Kidney glomerular epithelial cell (primary cell): Measurements from ENCODE around the gene ZCCHC14.
A peak's percentile ranks its signal among the peaks of the same experiment; 100 is the strongest.
"Not testable (repeated sequence)": the region's sequence is repeated elsewhere in the genome, so short reads cannot be mapped to it uniquely, and the experiment has no call there.

Source experiments
- DNase-seq: peaks from one replicate; lab custom pipeline; 2025; lab: John Stamatoyannopoulos, UW

ZCCHC14 gene

DNA sequence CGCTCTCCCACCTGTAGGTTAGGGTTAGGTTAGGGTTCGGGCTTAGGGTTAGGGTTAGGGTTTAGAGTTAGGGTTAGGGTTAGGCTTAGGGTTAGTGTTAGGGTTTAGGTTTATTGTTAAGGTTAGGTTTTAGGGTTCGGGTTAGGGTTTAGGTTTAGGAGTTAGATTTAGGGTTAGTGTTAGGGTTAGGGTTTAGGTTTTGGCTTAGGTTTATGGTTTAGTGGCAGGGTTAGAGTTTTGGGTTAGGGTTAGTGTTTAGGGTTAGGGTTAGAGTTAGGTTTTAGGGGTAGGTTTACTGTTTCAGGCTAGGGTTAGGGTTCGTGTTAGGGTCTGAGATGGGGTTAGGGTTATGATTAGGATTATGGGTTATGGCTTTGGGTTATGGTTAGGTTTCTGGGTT lies 31.6 kb upstream of the ZCCHC14 start:
- no peak for DNase-seq

GRCh38 chr16:87523605-87524004 lies 30.8 kb upstream of the ZCCHC14 start:
- DNase-seq, result not testable (repeated sequence)

GRCh38 chr16:87521764-87522163 lies 28.9 kb upstream of the ZCCHC14 start:
- DNase-seq, result not testable (repeated sequence)

GRCh38 chr16:87519170-87519569 lies 26.3 kb upstream of the ZCCHC14 start:
- DNase-seq, result not testable (repeated sequence)

DNA sequence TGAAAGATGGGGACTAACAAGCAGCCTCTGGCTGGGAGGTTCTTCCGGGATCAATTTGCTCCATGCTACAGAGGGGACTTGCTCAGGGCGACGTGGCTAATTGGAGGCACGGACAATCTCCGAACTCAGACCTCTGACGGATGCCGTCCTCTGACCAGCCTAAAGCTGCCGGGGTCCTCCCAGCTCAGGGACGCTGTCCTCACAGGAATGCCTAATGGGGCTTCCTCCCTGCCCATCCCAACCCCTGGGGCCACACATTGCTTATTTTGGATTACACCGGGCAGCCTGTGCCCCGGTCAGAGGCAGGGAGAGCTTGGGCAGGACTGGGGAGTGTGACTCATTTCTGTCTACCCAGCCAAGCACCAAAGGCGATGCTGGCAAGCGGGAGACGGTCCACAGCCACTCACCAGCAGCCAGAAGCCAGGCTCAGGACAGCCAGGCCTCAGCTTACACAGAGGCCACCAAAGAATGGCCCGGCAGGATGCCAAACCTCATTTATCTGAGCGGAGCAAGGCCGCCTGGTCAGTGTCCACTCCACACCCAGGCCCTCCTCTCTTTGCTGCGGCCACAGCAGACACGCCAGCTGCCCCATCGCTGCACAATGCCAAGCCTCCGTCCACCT lies 25.7 kb upstream of the ZCCHC14 start:
- DNase-seq, result not testable (repeated sequence)

DNA sequence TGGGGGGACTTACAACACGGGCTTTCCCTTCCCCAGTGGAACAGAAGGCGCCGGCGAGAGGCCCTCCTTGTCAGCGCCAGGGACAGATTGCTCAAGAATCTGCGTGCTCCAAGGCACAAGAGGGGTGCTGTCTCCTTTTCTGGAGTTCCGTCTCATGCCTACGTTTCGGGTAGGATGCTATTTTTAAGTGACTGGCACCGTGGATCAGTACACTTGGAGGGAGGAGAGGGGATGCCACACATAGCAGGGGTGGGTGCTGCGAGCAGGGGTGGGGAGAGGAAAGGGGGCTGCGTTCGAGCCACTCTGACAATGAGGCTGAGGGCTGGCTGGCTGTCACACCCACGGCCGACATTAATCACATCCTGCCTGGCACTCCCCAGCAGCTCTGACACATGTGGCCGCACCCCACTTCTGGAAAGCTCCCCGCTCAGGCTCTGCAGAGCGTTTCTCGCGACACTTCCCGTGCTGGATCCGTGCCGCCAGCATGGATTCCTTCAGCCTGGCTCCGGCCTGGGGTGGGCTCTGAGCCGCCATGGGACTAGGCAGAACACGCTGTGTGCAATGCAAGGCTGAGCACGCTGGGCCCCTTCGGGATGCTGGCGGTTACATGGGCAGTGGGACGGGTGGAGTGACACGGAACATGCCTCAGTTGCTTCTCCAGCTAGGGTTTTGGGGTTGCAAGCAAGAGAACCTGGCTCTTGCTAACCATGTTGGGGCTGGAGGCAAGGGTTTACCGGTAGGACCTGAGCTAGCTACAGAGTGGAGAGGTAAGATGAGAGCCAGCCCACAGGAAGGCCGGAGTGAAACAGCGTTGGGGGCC lies 25.0 kb upstream of the ZCCHC14 start:
- not testable (repeated sequence) for DNase-seq

- no peak for DNase-seq
These were observed 23.5 kb upstream of the ZCCHC14 start for GRCh38 chr16:87516361-87516760.

GRCh38 chr16:87515475-87516330 lies 22.9 kb upstream of the ZCCHC14 start:
- DNase-seq, result no peak

- DNase-seq, result not testable (repeated sequence)
These were observed 17.0 kb upstream of the ZCCHC14 start for GRCh38 chr16:87509778-87510177.

DNA sequence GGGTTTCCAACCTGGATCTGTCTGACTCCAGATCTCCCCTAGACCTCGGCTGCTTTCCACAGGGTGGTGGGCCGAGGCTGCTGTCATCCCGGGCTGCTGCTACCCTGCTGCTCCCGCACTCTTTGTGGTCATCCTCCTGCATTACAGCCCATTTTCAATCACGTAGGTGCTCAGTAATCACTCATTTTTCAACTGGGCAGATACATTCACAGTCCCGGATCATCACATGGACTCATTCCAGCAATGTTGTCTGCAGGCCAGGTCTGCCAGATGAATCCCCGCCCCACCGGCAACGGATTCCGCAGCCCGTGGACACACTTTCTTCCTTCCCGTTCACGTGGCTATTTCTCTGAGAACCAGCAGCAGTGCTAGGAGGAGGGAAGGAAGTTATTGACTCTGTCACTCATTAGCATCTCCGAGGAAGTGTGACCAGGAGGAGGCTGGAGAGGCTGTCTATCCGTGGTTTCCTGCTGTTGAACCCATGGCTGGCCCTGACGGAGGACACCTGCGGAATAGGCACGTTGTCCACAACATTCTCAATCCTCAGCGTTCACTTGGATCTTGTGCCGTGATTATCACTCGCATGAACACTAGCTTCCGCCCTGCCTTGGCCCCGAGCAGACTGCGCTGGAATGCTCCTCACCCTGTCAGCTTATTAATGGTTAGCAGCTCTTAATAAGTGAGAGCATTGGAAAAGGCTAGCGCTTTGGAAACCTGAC lies 14.7 kb upstream of the ZCCHC14 start:
- no peak for DNase-seq

DNA sequence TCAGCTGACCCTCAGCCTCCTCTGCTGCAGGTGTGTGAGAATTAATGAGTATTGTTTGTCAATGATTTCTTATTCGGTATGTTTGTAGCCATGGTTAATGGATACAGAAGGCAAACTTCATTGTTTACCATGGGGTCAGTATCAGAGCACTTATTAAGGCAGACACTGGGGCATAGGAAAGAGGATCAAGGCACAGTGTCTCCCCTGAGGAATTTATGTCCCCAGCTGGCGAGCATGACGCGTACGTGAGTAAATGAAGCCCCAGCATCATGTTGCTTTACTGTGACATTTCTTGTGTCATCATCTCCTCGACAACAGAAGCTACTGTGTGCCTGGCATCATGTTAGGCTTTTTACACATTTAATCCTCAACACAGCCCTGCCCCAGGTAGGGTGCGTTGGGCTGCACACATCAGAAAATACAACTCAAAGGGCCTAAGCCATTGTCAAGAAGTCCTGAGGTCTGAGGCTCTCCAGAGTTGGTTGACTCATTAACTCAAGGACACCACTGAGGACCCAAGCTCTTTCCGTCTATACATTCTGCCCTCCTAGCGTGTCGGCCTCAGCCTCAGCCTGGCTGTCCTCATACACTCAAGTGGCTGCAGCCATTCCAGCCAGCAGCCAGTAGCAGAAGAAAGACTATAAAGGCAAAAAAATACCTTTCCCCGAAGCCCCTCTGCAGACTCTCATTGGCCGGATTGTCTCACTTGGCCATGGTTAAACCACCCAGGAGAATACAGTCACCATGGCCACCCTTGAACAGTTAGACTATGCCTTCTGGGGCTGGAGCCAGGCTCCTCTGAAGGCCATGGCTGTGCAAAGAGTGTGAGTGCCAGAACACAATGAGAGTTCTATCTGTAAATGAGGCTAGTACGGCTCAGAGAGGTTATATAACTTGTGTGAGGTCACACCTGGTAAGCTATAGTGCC lies 13.9 kb upstream of the ZCCHC14 start:
- DNase-seq, result no peak

DNA sequence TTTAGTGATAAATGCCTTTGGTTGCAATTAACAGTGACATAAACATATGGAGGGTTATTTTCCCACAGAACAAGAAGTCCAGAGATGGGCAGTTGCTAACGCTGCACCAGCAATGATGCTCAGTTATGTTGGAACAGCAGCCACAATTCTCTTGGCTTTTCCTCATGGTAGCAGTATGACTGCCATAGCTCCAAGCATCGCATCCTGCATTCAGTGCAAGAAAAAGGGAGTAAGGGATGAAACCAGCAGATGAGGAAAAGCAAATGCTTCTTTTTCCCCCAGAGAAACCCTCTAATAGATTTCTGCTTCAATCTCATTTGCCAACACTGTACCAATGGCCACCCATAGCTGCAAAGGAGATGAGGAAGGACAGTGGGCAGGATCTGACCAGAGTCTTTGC lies 13.0 kb upstream of the ZCCHC14 start:
- no peak for DNase-seq

DNA sequence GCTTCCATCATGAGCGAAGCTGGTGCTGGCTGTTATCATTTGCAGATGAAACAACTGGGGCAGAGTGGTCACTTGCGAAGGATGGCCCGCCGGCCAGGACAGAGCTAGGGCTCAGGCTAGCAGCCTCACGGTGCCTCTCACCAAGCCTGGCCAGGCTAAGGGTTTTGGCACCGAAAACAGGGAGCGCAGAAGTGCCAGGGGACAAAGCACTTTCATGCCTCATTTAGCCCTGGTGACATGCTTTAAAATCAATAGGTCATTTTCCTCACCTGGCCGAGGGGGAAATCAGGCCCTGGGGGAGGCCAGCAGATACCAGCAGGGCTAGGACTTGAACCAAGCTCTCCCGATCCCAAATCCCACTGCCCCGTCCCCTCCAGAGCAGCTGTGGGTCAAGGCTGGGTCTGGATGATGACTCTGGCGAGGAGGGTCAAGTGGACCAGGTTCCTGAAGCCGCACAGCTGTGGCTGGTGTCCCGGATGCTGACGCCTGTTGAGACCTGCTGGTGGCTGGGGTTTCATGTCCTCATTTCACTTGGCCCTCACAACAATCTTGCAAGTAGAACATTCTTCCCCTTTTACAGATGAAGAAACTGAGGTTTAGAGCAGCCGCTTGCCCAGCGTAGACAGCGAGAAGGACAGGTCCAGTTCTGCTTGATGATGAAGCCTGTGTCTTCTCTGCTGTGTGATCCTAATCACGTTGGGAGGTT lies 10.6 kb upstream of the ZCCHC14 start:
- DNase-seq, result not testable (repeated sequence)

- no peak for DNase-seq
These were observed 9.6 kb upstream of the ZCCHC14 start for GRCh38 chr16:87502308-87502969.

DNA sequence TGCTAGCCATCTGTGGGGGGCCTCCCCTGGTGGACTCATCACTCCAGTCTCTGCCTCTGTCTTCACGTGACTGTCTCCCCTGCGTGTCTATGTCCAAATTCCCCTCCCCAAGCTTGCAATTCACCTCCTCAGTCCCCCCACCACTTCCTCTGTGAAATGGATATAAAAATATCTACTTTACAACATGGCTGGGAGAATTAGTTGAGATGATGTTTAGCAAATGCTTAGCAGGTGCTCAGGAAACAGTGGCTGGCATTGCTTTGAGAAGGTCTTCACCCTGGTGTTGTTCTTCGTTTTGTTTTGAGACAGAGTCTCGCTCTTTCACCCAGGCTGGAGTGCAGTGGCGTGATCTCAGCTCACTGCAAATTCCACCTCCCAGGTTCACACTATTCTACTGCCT lies 8.3 kb upstream of the ZCCHC14 start:
- no peak for DNase-seq

GRCh38 chr16:87499189-87499486 lies 6.3 kb upstream of the ZCCHC14 start:
- peak; percentile 91 for DNase-seq

DNA sequence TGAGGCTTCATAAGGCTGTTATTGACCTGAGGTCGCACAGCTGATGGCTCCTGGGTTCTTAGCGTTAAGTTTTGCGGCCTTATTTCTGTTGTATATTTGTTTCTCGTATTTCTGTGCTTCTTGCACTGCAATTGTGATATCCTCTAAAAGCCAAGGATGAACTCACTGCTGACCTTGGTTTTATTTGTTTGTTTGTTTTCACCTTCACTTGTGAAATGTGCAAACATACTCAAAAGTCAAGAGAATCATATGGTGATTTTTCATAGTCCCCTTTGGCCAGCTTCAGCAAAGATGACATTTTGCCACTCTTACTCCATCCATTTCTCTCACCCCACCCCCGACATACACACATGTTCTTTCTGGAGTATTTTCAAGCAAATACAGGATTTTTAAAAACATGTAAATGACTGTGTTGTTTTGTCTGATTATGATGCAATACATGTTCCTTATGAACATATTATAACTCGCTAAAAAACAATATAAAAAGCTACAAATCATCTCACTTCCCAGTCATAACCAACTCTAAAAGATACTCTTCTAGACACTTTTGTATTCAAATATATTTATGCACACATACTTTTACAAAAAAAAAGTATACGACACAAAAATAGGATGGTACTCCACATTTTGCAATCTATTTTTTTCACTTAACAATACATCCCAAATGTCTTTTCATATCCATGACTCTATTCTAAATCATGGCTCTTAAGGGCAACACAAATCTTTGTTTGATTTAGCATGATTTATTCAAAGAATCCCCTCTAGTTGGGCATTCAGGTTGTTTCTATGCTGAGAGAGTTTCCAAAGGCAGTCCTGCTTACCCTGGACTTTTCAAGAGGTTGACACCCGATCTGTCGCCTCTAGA lies 5.7 kb upstream of the ZCCHC14 start:
- DNase-seq, result no peak

- not testable (repeated sequence) for DNase-seq
These were observed 5.0 kb upstream of the ZCCHC14 start for GRCh38 chr16:87497767-87498290.
